Measurements from ENCODE around the gene REEP1.

The REEP1 gene

GRCh38 chr2:86172610-86173009 is 164.8 kb downstream of the REEP1 start (continued):
- TF ChIP-seq ZBTB44 (tag by site-specific recombination; IDR thresholded peaks at IDR 0.05) (no peak), ZNF18 (tag by site-specific recombination; IDR thresholded peaks at IDR 0.05) (no peak), ZNF157 (tag by site-specific recombination; IDR thresholded peaks at IDR 0.05) (no peak), ZFP37 (tag by site-specific recombination; IDR thresholded peaks at IDR 0.05) (no peak)

GRCh38 chr2:86171295-86171694 is 166.1 kb downstream of the REEP1 start:
- POLR2A ChIA-PET = no interaction called here
- Histone ChIP-seq H3K9me3 (ENCODE audit: control insufficient read depth, insufficient read depth, low read depth, low read length) (no peaks in the 10 kb centered on the region), H3K36me3 (ENCODE audit: control insufficient read depth in 2 of 2, insufficient read depth in 1 of 2, low read length in 2 of 2) (peaks cover 57 to 73% of the 10 kb centered on the region in 2 experiments), H3K4me1 (ENCODE audit: control insufficient read depth, insufficient read depth, low read length) (peaks cover 9% of the 10 kb centered on the region), H3K27ac (ENCODE audit: extremely low read depth, low read depth, low read length) (no peak overlapping the region), H3K4me3 (ENCODE audit: low read depth, low read length) (no peak overlapping the region)
- no peak for TF ChIP-seq MEIS1 (CRISPR knock-in tag; IDR thresholded peaks at IDR 0.05; ENCODE audit: borderline replicate concordance)
- CTCF ChIA-PET = no interaction called here

GRCh38 chr2:86170449-86170848 is 167.0 kb downstream of the REEP1 start:
- Histone ChIP-seq H3K9me3 (ENCODE audit: control insufficient read depth, insufficient read depth, low read depth, low read length) (no peaks in the 10 kb centered on the region), H3K4me1 (ENCODE audit: control insufficient read depth, insufficient read depth, low read length) (peaks cover under 1% of the 10 kb centered on the region; the same call in 1 of the 2 replicates), H3K4me3 (ENCODE audit: low read depth, low read length) (no peak overlapping the region), H3K27ac (ENCODE audit: extremely low read depth, low read depth, low read length) (no peak overlapping the region), H3K36me3 (ENCODE audit: control insufficient read depth in 2 of 2, insufficient read depth in 1 of 2, low read length in 2 of 2) (peaks cover 62 to 74% of the 10 kb centered on the region in 2 experiments)
- ChIA-PET CTCF (interaction anchor here (0.5 kb wide), 1 partner anchor 52 kb away, joined by 3 read pairs; no protein-coding TSS in a partner anchor), POLR2A (no interaction called here)
- TF ChIP-seq ZNF274 (IDR thresholded peaks at IDR 0.05; ENCODE audit: low read length) (no peak), ZNF274 (tag by site-specific recombination; IDR thresholded peaks at IDR 0.05; ENCODE audit: borderline replicate concordance) (no peak), ZNF580 (tag by site-specific recombination; IDR thresholded peaks at IDR 0.05) (no peak), YY1 (tag by site-specific recombination; IDR thresholded peaks at IDR 0.05) (no peak), GLIS1 (tag by site-specific recombination; IDR thresholded peaks at IDR 0.05) (no peak), ZNF488 (tag by site-specific recombination; IDR thresholded peaks at IDR 0.05) (no peak), ZNF133 (tag by site-specific recombination; IDR thresholded peaks at IDR 0.05) (no peak), ZNF654 (tag by site-specific recombination; IDR thresholded peaks at IDR 0.05; ENCODE audit: low read depth) (no peak), SETDB1 (IDR thresholded peaks at IDR 0.05; ENCODE audit: insufficient read length, low read length) (no peak), REPIN1 (tag by site-specific recombination; IDR thresholded peaks at IDR 0.05; ENCODE audit: low read depth) (no peak)

All from HEK293 (cell line).